HepG2 (cell line): ENCODE data around the gene LAPTM4A. TPM values are rescaled to one million over a fixed set of nuclear protein-coding genes. Genes with fewer than 3 reads are reported as not detected.

Experiments
- ARID2 ChIP-seq: sonication (generic); formaldehyde crosslinking; IDR thresholded peaks from 2 replicates; pipeline ENCODE4 v1.8.1; 2022; ENCODE audit warnings: mild to moderate bottlenecking, missing genetic modification reagents, borderline replicate concordance
- KLF13 ChIP-seq: sonication (generic); formaldehyde crosslinking; IDR thresholded peaks from 2 replicates; pipeline ENCODE4 v1.4.0; 2020; ENCODE audit warnings: mild to moderate bottlenecking, missing genetic modification reagents
- NFYB ChIP-seq: sonication (generic); formaldehyde crosslinking; IDR thresholded peaks from 2 replicates; pipeline ENCODE4 v1.4.0; 2020; ENCODE audit warnings: missing genetic modification reagents
- PHF20 ChIP-seq: sonication (generic); formaldehyde crosslinking; IDR thresholded peaks from 2 replicates; pipeline ENCODE4 v1.5.0; 2020; ENCODE audit warnings: mild to moderate bottlenecking, missing genetic modification reagents
- POGZ ChIP-seq: sonication (generic); formaldehyde crosslinking; IDR thresholded peaks from 2 replicates; pipeline ENCODE4 v1.4.0; 2020; ENCODE audit warnings: mild to moderate bottlenecking, missing genetic modification reagents
- RXRB ChIP-seq: IDR thresholded peaks from 2 replicates; pipeline ENCODE4 v1.6.1; 2016; ENCODE audit warnings: borderline replicate concordance, missing genetic modification reagents, missing compliant biosample characterization
- SNAI1 ChIP-seq: sonication (generic); formaldehyde crosslinking; IDR thresholded peaks from 2 replicates; pipeline ENCODE4 v1.5.0; 2020; ENCODE audit warnings: mild to moderate bottlenecking, missing genetic modification reagents, borderline replicate concordance
- TAF1 ChIP-seq: sonication (generic); formaldehyde crosslinking; IDR thresholded peaks from 2 replicates; pipeline ENCODE4 v1.4.0; 2020; ENCODE audit warnings: missing genetic modification reagents
- THYN1 ChIP-seq: sonication (generic); formaldehyde crosslinking; IDR thresholded peaks from 2 replicates; pipeline ENCODE4 v1.8.1; 2023; ENCODE audit warnings: low read depth, mild to moderate bottlenecking, moderate library complexity, missing genetic modification reagents, borderline replicate concordance
- ZC3H4 ChIP-seq: sonication (generic); formaldehyde crosslinking; IDR thresholded peaks from 2 replicates; pipeline ENCODE4 v1.4.0; 2020; ENCODE audit warnings: missing genetic modification reagents, borderline replicate concordance
- ZFP41 ChIP-seq: sonication (generic); formaldehyde crosslinking; IDR thresholded peaks from 2 replicates; pipeline ENCODE4 v1.4.0; 2020; ENCODE audit warnings: mild to moderate bottlenecking, missing genetic modification reagents, borderline replicate concordance
- ZNF30 ChIP-seq: sonication (generic); formaldehyde crosslinking; IDR thresholded peaks from 2 replicates; pipeline ENCODE4 v1.5.0; 2020; ENCODE audit warnings: mild to moderate bottlenecking, missing genetic modification reagents
- ZNF367 ChIP-seq: sonication (generic); formaldehyde crosslinking; IDR thresholded peaks from 2 replicates; pipeline ENCODE4 v1.4.0; 2020; ENCODE audit warnings: missing genetic modification reagents, borderline replicate concordance
- ZNF746 ChIP-seq: sonication (generic); formaldehyde crosslinking; IDR thresholded peaks from 2 replicates; pipeline ENCODE4 v1.8.0; 2022; ENCODE audit warnings: mild to moderate bottlenecking, missing genetic modification reagents
- ZNF850 ChIP-seq: sonication (generic); formaldehyde crosslinking; conservative IDR thresholded peaks from 2 replicates; pipeline ENCODE4 v1.9.0; 2021; ENCODE audit warnings: mild to moderate bottlenecking, missing genetic modification reagents
- ZSCAN31 ChIP-seq: sonication (generic); formaldehyde crosslinking; IDR thresholded peaks from 2 replicates; pipeline ENCODE4 v1.5.0; 2020; ENCODE audit warnings: low read depth, mild to moderate bottlenecking, missing genetic modification reagents
- polyA plus RNA-seq, 8 experiments: library from polyadenylated mRNA; depleted of rRNA in 3 of 8; stranded (reverse) in 7 of 8; unstranded in 1 of 8; fragments of >200 nt; fragmentation: Illumina TruSeq in 4 of 8; extraction: Trizol in 4 of 8; gene quantifications; 2 replicates each; pipeline versions ENCODE4 v1.2.1 to v1.2.3, GENCODE V29; 2011 to 2016; ENCODE audit warnings: low read depth in 4 of 8, missing spikeins in 1 of 8, mixed read lengths in 1 of 8; ENCODE audit not compliant: insufficient read depth in 1 of 8
- total RNA-seq, 5 experiments: library from RNA; depleted of rRNA; stranded (reverse); fragments of >200 nt; fragmentation: Illumina TruSeq; extraction: Trizol; gene quantifications; 2 replicates each; pipeline ENCODE4 v1.2.3, GENCODE V29; 2016; ENCODE audit warnings: low read depth in 1 of 5
- TF ChIP-seq, protein P1 (sequence below): IDR thresholded peaks from 2 replicates; pipeline ENCODE4 v1.6.1; 2016; ENCODE audit warnings: missing compliant biosample characterization, missing genetic modification reagents, borderline replicate concordance
- TF ChIP-seq, protein P2 (sequence below): sonication (generic); formaldehyde crosslinking; IDR thresholded peaks from 2 replicates; pipeline ENCODE4 v1.4.0; 2020; ENCODE audit warnings: missing genetic modification reagents, mild to moderate bottlenecking, borderline replicate concordance
- TF ChIP-seq, protein P3 (sequence below): sonication (generic); formaldehyde crosslinking; IDR thresholded peaks from 2 replicates; pipeline ENCODE4 v1.5.0; 2020; ENCODE audit warnings: mild to moderate bottlenecking, missing genetic modification reagents

Gene LAPTM4A
- total and polyA plus RNA-seq, 2 of the 13 experiments (the other 11 are each of a cell fraction or from before 2014, with no cell fraction given), result 116 to 558 TPM

DNA sequence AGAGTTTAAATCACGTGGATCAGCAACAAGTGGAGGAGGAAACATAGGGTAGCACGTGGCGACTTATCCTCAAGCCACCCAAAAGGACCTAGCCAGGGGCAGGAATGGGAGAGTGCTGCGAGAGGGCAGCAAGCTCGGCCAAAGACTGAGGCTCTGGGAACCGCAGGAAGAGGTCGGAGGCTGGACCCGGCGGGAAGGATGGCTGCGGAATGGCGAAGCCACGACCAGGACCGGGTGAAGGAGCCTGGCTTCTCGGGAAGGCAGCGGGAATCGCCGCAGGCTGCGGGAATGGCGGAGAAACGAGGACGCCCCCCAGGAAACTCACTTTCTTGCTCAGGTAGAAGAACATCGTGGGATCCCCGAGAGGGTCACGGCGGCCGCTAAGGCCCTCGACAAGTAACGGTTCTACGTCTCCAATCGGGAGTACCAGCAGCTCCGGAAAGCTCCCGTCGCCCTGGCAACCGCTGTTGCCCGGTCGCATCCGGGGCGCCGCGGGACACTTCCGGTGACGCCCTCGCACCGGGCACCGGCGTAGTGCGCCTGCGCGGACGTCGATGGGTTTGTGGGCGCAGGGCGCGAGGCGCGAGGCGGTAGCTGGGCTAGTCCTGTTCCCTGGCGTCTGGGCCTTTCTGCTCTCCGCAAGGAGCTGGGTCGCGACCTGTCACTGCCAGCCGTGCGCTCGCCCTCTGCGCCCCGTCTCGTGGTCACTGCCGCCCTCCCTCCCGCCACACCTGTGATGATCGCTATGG, 61.6 kb downstream of the LAPTM4A start, which contains the start of gene WDR35 (continued):
- TF ChIP-seq ZC3H4 (CRISPR knock-in tag) (no peak; the same call in 1 of the 2 replicates), ZNF746 (CRISPR knock-in tag) (peak; percentile 29; the same call in 1 of the 2 replicates), THYN1 (peak; percentile 90; the same call in 1 of the 2 replicates), ZNF367 (CRISPR knock-in tag) (peak; percentile 48; the same call in 1 of the 2 replicates), ZNF30 (CRISPR knock-in tag) (peak; percentile 86; the same call in 1 of the 2 replicates), PHF20 (CRISPR knock-in tag) (peak; percentile 91), KLF13 (CRISPR knock-in tag) (0 out of 2 replicates have a peak, but pooled peaks have one; percentile 73), NFYB (CRISPR knock-in tag) (peak; percentile 45; the same call in 1 of the 2 replicates), RXRB (peak; percentile 81), TAF1 (CRISPR knock-in tag) (peak; percentile 90), ZNF850 (CRISPR knock-in tag) (peak; percentile 82; the same call in 1 of the 2 replicates), ZSCAN31 (CRISPR knock-in tag) (peak; percentile 96; the same call in 1 of the 2 replicates), SNAI1 (CRISPR knock-in tag) (peak; percentile 69; the same call in 1 of the 2 replicates), ZFP41 (0 out of 2 replicates have a peak, but pooled peaks have one; percentile 73), POGZ (CRISPR knock-in tag) (peak; percentile 86), ARID2 (CRISPR knock-in tag) (peak; percentile 67; the same call in 1 of the 2 replicates)
- TF ChIP-seq, protein P1, sequence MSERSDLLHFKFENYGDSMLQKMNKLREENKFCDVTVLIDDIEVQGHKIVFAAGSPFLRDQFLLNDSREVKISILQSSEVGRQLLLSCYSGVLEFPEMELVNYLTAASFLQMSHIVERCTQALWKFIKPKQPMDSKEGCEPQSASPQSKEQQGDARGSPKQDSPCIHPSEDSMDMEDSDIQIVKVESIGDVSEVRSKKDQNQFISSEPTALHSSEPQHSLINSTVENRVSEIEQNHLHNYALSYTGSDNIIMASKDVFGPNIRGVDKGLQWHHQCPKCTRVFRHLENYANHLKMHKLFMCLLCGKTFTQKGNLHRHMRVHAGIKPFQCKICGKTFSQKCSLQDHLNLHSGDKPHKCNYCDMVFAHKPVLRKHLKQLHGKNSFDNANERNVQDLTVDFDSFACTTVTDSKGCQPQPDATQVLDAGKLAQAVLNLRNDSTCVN (CRISPR knock-in tag), result peak; percentile 85
- TF ChIP-seq, protein P2, sequence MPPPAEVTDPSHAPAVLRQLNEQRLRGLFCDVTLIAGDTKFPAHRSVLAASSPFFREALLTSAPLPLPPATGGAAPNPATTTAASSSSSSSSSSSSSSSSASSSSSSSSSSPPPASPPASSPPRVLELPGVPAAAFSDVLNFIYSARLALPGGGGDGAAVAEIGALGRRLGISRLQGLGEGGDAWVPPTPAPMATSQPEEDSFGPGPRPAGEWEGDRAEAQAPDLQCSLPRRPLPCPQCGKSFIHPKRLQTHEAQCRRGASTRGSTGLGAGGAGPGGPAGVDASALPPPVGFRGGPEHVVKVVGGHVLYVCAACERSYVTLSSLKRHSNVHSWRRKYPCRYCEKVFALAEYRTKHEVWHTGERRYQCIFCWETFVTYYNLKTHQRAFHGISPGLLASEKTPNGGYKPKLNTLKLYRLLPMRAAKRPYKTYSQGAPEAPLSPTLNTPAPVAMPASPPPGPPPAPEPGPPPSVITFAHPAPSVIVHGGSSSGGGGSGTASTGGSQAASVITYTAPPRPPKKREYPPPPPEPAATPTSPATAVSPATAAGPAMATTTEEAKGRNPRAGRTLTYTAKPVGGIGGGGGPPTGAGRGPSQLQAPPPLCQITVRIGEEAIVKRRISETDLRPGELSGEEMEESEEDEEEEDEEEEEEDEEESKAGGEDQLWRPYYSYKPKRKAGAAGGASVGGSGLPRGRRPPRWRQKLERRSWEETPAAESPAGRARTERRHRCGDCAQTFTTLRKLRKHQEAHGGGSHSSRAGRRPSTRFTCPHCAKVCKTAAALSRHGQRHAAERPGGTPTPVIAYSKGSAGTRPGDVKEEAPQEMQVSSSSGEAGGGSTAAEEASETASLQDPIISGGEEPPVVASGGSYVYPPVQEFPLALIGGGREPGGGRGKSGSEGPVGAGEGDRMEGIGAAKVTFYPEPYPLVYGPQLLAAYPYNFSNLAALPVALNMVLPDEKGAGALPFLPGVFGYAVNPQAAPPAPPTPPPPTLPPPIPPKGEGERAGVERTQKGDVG, result peak; percentile 85; the same call in 1 of the 2 replicates
- TF ChIP-seq, protein P3, sequence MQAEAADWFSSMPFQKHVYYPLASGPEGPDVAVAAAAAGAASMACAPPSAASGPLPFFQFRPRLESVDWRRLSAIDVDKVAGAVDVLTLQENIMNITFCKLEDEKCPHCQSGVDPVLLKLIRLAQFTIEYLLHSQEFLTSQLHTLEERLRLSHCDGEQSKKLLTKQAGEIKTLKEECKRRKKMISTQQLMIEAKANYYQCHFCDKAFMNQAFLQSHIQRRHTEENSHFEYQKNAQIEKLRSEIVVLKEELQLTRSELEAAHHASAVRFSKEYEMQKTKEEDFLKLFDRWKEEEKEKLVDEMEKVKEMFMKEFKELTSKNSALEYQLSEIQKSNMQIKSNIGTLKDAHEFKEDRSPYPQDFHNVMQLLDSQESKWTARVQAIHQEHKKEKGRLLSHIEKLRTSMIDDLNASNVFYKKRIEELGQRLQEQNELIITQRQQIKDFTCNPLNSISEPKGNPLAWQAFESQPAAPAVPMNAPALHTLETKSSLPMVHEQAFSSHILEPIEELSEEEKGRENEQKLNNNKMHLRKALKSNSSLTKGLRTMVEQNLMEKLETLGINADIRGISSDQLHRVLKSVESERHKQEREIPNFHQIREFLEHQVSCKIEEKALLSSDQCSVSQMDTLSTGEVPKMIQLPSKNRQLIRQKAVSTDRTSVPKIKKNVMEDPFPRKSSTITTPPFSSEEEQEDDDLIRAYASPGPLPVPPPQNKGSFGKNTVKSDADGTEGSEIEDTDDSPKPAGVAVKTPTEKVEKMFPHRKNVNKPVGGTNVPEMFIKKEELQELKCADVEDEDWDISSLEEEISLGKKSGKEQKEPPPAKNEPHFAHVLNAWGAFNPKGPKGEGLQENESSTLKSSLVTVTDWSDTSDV (CRISPR knock-in tag), result peak; percentile 92; the same call in 1 of the 2 replicates
